Activated CD4-positive, alpha-beta T cell treated with anti-CD3 and anti-CD28 coated beads for 4 hours (primary cell): Measurements from ENCODE around the gene ORM2.
"Not testable (repeated sequence)": the region's sequence is repeated elsewhere in the genome, so short reads cannot be mapped to it uniquely, and the experiment has no call there.

Experiments
- DNase-seq, 2 donors: peaks; one replicate each; pipeline ENCODE4 v3.0.0-alpha.2; 2020

Gene ORM2

GRCh38 chr9:114314881-114315722 is 14.6 kb upstream of the ORM2 start:
- no peak for DNase-seq

GRCh38 chr9:114315723-114316363 is 13.8 kb upstream of the ORM2 start:
- DNase-seq: no peak

- DNase-seq: no peak
Measured at GRCh38 chr9:114316605-114317230, 13.0 kb upstream of the ORM2 start.

GRCh38 chr9:114317665-114318357 is 11.9 kb upstream of the ORM2 start:
- DNase-seq: no peak

GRCh38 chr9:114318416-114318815 is 11.3 kb upstream of the ORM2 start:
- no peak for DNase-seq

GRCh38 chr9:114319147-114319546 is 10.5 kb upstream of the ORM2 start:
- DNase-seq: no peak

- DNase-seq: not testable (repeated sequence)
Measured at GRCh38 chr9:114320710-114321109, 9.0 kb upstream of the ORM2 start.

GRCh38 chr9:114321759-114322158 is 7.9 kb upstream of the ORM2 start:
- no peak for DNase-seq

GRCh38 chr9:114322160-114322818 is 7.4 kb upstream of the ORM2 start:
- DNase-seq: not testable (repeated sequence)

GRCh38 chr9:114322831-114323531 is 6.7 kb upstream of the ORM2 start, which contains the start of gene ORM1:
Gene ORM1, plus strand, starts transcription at chr9:114323098. Its CDS starts 36 bp downstream, at chr9:114323134.
- not testable (repeated sequence) for DNase-seq

- not testable (repeated sequence) for DNase-seq
Measured at GRCh38 chr9:114323849-114324248, 5.8 kb upstream of the ORM2 start.

- no peak for DNase-seq
Measured at GRCh38 chr9:114324492-114324891, 5.2 kb upstream of the ORM2 start.

GRCh38 chr9:114324965-114325364 is 4.7 kb upstream of the ORM2 start:
- not testable (repeated sequence) for DNase-seq

GRCh38 chr9:114325684-114326254 is 3.9 kb upstream of the ORM2 start:
- not testable (repeated sequence) for DNase-seq

GRCh38 chr9:114327749-114328148 is 1.9 kb upstream of the ORM2 start:
- DNase-seq: no peak

- DNase-seq: not testable (repeated sequence)
Measured at GRCh38 chr9:114328357-114328820, 1.3 kb upstream of the ORM2 start.

GRCh38 chr9:114328937-114329624 is 588 bp upstream of the ORM2 start:
- not testable (repeated sequence) for DNase-seq

GRCh38 chr9:114330636-114331035 is 967 bp downstream of the ORM2 start:
- no peak for DNase-seq

- DNase-seq: not testable (repeated sequence)
Measured at GRCh38 chr9:114331229-114332195, 1.8 kb downstream of the ORM2 start.
